ENCODE data around the gene SVOP. TPM values are rescaled to one million over a fixed set of nuclear protein-coding genes. Genes with fewer than 3 reads are reported as not detected.

Gene SVOP
- polyA plus RNA-seq, 2 of the 4 experiments (the other 2 are of a cell fraction), result not detected

DNA sequence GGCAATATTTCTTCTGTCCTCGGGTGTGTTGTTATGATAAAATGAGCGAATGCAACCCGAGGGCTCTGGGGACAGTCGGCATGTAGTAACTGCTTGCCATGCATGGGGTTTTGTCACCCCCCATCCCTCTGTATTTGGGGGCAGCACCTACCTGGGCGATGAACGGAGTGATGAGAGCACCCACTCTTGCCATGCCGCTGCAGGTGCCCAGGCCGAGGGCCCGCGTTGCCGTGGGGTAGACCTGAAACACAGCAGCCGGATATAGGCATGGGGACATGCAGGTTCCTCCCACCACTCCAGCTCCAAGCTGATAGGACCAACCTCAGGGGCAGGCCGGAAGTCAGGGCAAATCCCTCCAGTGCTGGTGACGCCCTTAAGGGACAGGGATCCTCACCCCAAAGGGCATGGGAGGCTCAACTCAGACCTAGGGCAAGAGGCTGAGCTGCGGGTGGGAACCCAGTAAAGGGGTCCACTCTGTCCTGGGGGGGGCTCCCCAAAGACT, 105.2 kb downstream of the SVOP start (continued):
- TF ChIP-seq E2F6 (IDR thresholded peaks at IDR 0.05; ENCODE audit: borderline replicate concordance, low read depth) (no peak), PHF8 (IDR thresholded peaks at IDR 0.05; ENCODE audit: borderline replicate concordance, low read depth) (no peak)

- Histone ChIP-seq H3K4me3 (no peak overlapping the region), H3K27ac (no peak overlapping the region), H3K4me2 (no peak overlapping the region), H3K9me3 (no peaks in the 10 kb centered on the region), H3K4me1 (no peaks in the 10 kb centered on the region)
- TF ChIP-seq HOXB5 (CRISPR knock-in tag; IDR thresholded peaks at IDR 0.05), result no peak
- no peak for TF ChIP-seq E2F6 (IDR thresholded peaks at IDR 0.05; ENCODE audit: borderline replicate concordance, low read depth)
- no peak for TF ChIP-seq RNF2 (IDR thresholded peaks at IDR 0.05; ENCODE audit: borderline replicate concordance, low read depth)
- TF ChIP-seq HEYL (CRISPR knock-in tag; IDR thresholded peaks at IDR 0.05), result no peak
- TF ChIP-seq, protein P1, sequence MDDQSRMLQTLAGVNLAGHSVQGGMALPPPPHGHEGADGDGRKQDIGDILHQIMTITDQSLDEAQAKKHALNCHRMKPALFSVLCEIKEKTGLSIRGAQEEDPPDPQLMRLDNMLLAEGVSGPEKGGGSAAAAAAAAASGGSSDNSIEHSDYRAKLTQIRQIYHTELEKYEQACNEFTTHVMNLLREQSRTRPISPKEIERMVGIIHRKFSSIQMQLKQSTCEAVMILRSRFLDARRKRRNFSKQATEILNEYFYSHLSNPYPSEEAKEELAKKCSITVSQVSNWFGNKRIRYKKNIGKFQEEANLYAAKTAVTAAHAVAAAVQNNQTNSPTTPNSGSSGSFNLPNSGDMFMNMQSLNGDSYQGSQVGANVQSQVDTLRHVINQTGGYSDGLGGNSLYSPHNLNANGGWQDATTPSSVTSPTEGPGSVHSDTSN (IDR thresholded peaks at IDR 0.05), result no peak
- TF ChIP-seq MYC (IDR thresholded peaks at IDR 0.05; ENCODE audit: borderline replicate concordance, low read length), result no peak
- TF ChIP-seq RFX5 (IDR thresholded peaks at IDR 0.05), result no peak
- TF ChIP-seq KDM5A (IDR thresholded peaks at IDR 0.05), result no peak
- no peak for TF ChIP-seq JUN (IDR thresholded peaks at IDR 0.05)
- TF ChIP-seq CBX2 (IDR thresholded peaks at IDR 0.05; ENCODE audit: borderline replicate concordance, low read depth), result no peak
- TF ChIP-seq HDAC2 (IDR thresholded peaks at IDR 0.05), result no peak
- TF ChIP-seq, protein P2, sequence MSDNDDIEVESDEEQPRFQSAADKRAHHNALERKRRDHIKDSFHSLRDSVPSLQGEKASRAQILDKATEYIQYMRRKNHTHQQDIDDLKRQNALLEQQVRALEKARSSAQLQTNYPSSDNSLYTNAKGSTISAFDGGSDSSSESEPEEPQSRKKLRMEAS (IDR thresholded peaks at IDR 0.05), result no peak
- TF ChIP-seq NPAS2 (CRISPR knock-in tag; IDR thresholded peaks at IDR 0.05; ENCODE audit: borderline replicate concordance), result no peak
- WGBS (ENCODE audit: missing lambda C conversion rate), result 21% methylated on average over 4 of the region's 4 CpGs
- ChIA-PET POLR2A (no interaction called here), CTCF (no interaction called here)
- FAIRE-seq (no peak), ATAC-seq (no peak), DNase-seq (ENCODE audit: low read depth in 1 of 2, low spot score in 1 of 2) (no peak)
Observed at GRCh38 chr12:108914121-108914531, 106.7 kb downstream of the SVOP start.

DNA sequence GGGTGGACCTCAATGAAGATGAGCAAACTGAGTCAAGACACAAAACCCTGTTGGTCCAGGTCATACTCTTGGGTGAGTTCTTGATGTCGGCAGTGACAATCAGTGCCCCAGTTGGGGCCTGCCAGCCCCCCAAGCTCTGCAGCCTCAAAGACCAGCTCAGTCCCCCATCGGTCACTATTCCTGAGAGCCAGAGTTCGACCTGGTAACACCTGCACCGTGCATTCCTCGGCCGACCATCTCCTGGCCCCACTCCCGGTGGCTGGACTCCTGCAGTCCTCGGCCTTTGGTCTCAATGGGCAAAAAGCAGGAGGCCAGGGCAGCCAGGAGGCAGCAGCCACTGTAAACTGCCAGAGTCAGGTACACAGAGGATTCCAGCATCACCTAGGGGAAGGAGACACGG, 108.5 kb downstream of the SVOP start:
- DNase-seq (ENCODE audit: low read depth in 1 of 2, low spot score in 1 of 2) (no peak), ATAC-seq (no peak), FAIRE-seq (no peak)
- TF ChIP-seq E2F6 (IDR thresholded peaks at IDR 0.05; ENCODE audit: borderline replicate concordance, low read depth) (no peak), MAZ (IDR thresholded peaks at IDR 0.05; ENCODE audit: borderline replicate concordance, low read depth, low read length) (no peak), JUN (IDR thresholded peaks at IDR 0.05) (no peak), NR3C1 (IDR thresholded peaks at IDR 0.05) (no peak), NPAS2 (CRISPR knock-in tag; IDR thresholded peaks at IDR 0.05; ENCODE audit: borderline replicate concordance) (no peak), HOXB5 (CRISPR knock-in tag; IDR thresholded peaks at IDR 0.05) (no peak), FOSB (CRISPR knock-in tag; IDR thresholded peaks at IDR 0.05) (no peak), RNF2 (IDR thresholded peaks at IDR 0.05; ENCODE audit: borderline replicate concordance, low read depth) (no peak), BHLHE40 (IDR thresholded peaks at IDR 0.05; ENCODE audit: low read depth, low read length) (no peak), MYC (IDR thresholded peaks at IDR 0.05; ENCODE audit: borderline replicate concordance, low read length) (no peak), ZFP36 (IDR thresholded peaks at IDR 0.05; ENCODE audit: borderline replicate concordance, partially characterized antibody) (no peak), FOXS1 (CRISPR knock-in tag; IDR thresholded peaks at IDR 0.05) (no peak), CBX2 (IDR thresholded peaks at IDR 0.05; ENCODE audit: borderline replicate concordance, low read depth) (no peak), EHF (CRISPR knock-in tag; IDR thresholded peaks at IDR 0.05) (no peak), POLR2A (IDR thresholded peaks at IDR 0.05; ENCODE audit: low read length) (no peak), USF2 (IDR thresholded peaks at IDR 0.05) (no peak), TFCP2L1 (CRISPR knock-in tag; IDR thresholded peaks at IDR 0.05) (no peak), CBX8 (IDR thresholded peaks at IDR 0.05) (no peak)
- TF ChIP-seq, protein P3, sequence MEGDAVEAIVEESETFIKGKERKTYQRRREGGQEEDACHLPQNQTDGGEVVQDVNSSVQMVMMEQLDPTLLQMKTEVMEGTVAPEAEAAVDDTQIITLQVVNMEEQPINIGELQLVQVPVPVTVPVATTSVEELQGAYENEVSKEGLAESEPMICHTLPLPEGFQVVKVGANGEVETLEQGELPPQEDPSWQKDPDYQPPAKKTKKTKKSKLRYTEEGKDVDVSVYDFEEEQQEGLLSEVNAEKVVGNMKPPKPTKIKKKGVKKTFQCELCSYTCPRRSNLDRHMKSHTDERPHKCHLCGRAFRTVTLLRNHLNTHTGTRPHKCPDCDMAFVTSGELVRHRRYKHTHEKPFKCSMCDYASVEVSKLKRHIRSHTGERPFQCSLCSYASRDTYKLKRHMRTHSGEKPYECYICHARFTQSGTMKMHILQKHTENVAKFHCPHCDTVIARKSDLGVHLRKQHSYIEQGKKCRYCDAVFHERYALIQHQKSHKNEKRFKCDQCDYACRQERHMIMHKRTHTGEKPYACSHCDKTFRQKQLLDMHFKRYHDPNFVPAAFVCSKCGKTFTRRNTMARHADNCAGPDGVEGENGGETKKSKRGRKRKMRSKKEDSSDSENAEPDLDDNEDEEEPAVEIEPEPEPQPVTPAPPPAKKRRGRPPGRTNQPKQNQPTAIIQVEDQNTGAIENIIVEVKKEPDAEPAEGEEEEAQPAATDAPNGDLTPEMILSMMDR (IDR thresholded peaks at IDR 0.05), result no peak
- TF ChIP-seq, protein P2 (IDR thresholded peaks at IDR 0.05), result no peak
- Histone ChIP-seq H3K4me3 (no peak overlapping the region), H3K9me3 (no peaks in the 10 kb centered on the region), H3K4me1 (no peaks in the 10 kb centered on the region), H3K27ac (no peak overlapping the region), H3K4me2 (no peak overlapping the region)
- POLR2A ChIA-PET, result no interaction called here
- WGBS (ENCODE audit: missing lambda C conversion rate), result 67% methylated on average over 9 of the region's 9 CpGs
- CTCF ChIA-PET, result no interaction called here
